IMR-90 (cell line): ENCODE results near the gene RHBDF2. TPM values are rescaled to one million over a fixed set of nuclear protein-coding genes. Genes with fewer than 3 reads are reported as not detected.

Source experiments
- ATAC-seq: fragments of 200-7000 bp; cut with Tn5 transposase; 2 replicates; pipeline ENCODE4 v1.9.1; 2020; ENCODE audit warnings: low read depth, mild to moderate bottlenecking, moderate library complexity
- BruUV-seq: library from RNA; stranded (reverse); fragments of 400-500 nt; replicated peaks from 2 replicates; lab custom pipeline; 2021; lab: Mats Ljungman, UMichigan
- CTCF ChIA-PET: fragments of 300-600 bp; formaldehyde crosslinking; extraction: SDS; loops from one replicate; lab custom pipeline; 2021; ENCODE audit warnings: antibody characterized with exemption; lab: Yijun Ruan, JAX
- POLR2A ChIA-PET: fragments of 300-600 bp; sonication (Branson Sonifier 250); formaldehyde crosslinking; loops from one replicate; lab custom pipeline; 2022; ENCODE audit warnings: antibody characterized with exemption; ENCODE audit not compliant: unreplicated experiment; lab: Charles Lee
- DNase-seq: peaks from one replicate; pipeline ENCODE4 v3.0.0; 2013
- H2AFZ ChIP-seq: replicated peaks from 2 replicates; pipeline ENCODE3; 2013; ENCODE audit warnings: low read length, mild to moderate bottlenecking; ENCODE audit not compliant: poor library complexity
- H2AK5ac ChIP-seq: 2 replicates; pipeline ENCODE4 v1.6.1; 2013; ENCODE audit warnings: low read depth, low read length, inconsistent platforms
- H2AK9ac ChIP-seq: replicated peaks from 2 replicates; pipeline ENCODE3; 2013; ENCODE audit warnings: mild to moderate bottlenecking, low read depth, low read length, moderate library complexity; ENCODE audit not compliant: poor library complexity
- H2BK120ac ChIP-seq: 2 replicates; pipeline ENCODE4 v1.6.1; 2013; ENCODE audit warnings: low read depth, low read length, inconsistent platforms
- H2BK15ac ChIP-seq: 3 replicates; pipeline ENCODE4 v1.6.1; 2013; ENCODE audit warnings: low read depth, low read length, inconsistent platforms
- H2BK20ac ChIP-seq: 2 replicates; pipeline ENCODE4 v1.6.1; 2013; ENCODE audit warnings: low read depth, mild to moderate bottlenecking, inconsistent platforms, low read length, moderate library complexity
- H2BK5ac ChIP-seq: 2 replicates; pipeline ENCODE4 v1.6.1; 2013; ENCODE audit warnings: mild to moderate bottlenecking, low read depth, low read length, inconsistent platforms; ENCODE audit not compliant: poor library complexity, severe bottlenecking
- H3K14ac ChIP-seq: replicated peaks from 2 replicates; pipeline ENCODE4 v1.6.1; 2013; ENCODE audit warnings: low read depth, low read length, inconsistent platforms
- H3K18ac ChIP-seq: 2 replicates; pipeline ENCODE4 v1.6.1; 2013; ENCODE audit warnings: low read depth, low read length, control low read depth
- H3K23ac ChIP-seq: 2 replicates; pipeline ENCODE4 v1.6.1; 2013; ENCODE audit warnings: low read depth, low read length, inconsistent platforms
- H3K27ac ChIP-seq: 2 replicates; pipeline ENCODE4 v1.5.1; 2013; ENCODE audit warnings: mild to moderate bottlenecking, control low read depth, low read length; ENCODE audit not compliant: insufficient read depth
- H3K27me3 ChIP-seq: 2 replicates; pipeline ENCODE4 v1.6.1; 2013; ENCODE audit warnings: low read length; ENCODE audit not compliant: control insufficient read depth, insufficient read depth
- H3K36me3 ChIP-seq: 2 replicates; pipeline ENCODE4 v1.6.1; 2013; ENCODE audit warnings: low read length, mixed read lengths; ENCODE audit not compliant: control insufficient read depth, insufficient read depth
- H3K4ac ChIP-seq: 2 replicates; pipeline ENCODE4 v1.6.1; 2013; ENCODE audit warnings: low read depth, low read length, inconsistent platforms
- H3K4me1 ChIP-seq: 2 replicates; pipeline ENCODE4 v1.6.1; 2013; ENCODE audit warnings: low read length, mixed read lengths; ENCODE audit not compliant: control insufficient read depth, insufficient read depth
- H3K4me2 ChIP-seq: 2 replicates; pipeline ENCODE4 v1.6.1; 2013; ENCODE audit warnings: low read depth, mild to moderate bottlenecking, control low read depth, low read length, moderate library complexity
- H3K4me3 ChIP-seq: 2 replicates; pipeline ENCODE4 v1.5.1; 2013; ENCODE audit warnings: low read depth, mild to moderate bottlenecking, control low read depth, low read length, moderate library complexity; ENCODE audit not compliant: insufficient read depth
- H3K56ac ChIP-seq: 2 replicates; pipeline ENCODE4 v1.6.1; 2013; ENCODE audit warnings: low read length, inconsistent platforms; ENCODE audit not compliant: insufficient read depth; ENCODE audit errors: extremely low read depth
- H3K79me1 ChIP-seq, 2 experiments: 2 replicates each; pipeline ENCODE4 v1.6.1; 2013; ENCODE audit warnings: low read length in 2 of 2, inconsistent platforms in 1 of 2, low read depth in 1 of 2
- H3K9ac ChIP-seq: 2 replicates; pipeline ENCODE4 v1.6.1; 2013; ENCODE audit warnings: low read depth, low read length, control low read depth
- H3K9me1 ChIP-seq: 2 replicates; pipeline ENCODE4 v1.6.1; 2013; ENCODE audit warnings: low read length, inconsistent platforms; ENCODE audit not compliant: insufficient read depth
- H3K9me3 ChIP-seq: 2 replicates; pipeline ENCODE4 v1.6.1; 2013; ENCODE audit warnings: low read length; ENCODE audit not compliant: control insufficient read depth, insufficient read depth
- H4K20me1 ChIP-seq: 2 replicates; pipeline ENCODE4 v1.6.1; 2013; ENCODE audit warnings: low read length, inconsistent platforms; ENCODE audit not compliant: insufficient read depth
- H4K5ac ChIP-seq: 2 replicates; pipeline ENCODE4 v1.6.1; 2013; ENCODE audit warnings: mild to moderate bottlenecking, low read depth, low read length, control low read depth
- H4K8ac ChIP-seq, 2 experiments: 2 replicates each; pipeline ENCODE4 v1.6.1; 2013; ENCODE audit warnings: low read depth in 2 of 2, low read length in 2 of 2, control low read depth in 1 of 2, inconsistent platforms in 1 of 2
- H4K91ac ChIP-seq: 2 replicates; pipeline ENCODE4 v1.6.1; 2013; ENCODE audit warnings: low read depth, low read length, inconsistent platforms; ENCODE audit not compliant: insufficient read depth
- BHLHE40 ChIP-seq: fragments of 150-350 bp; IDR thresholded peaks from 2 replicates; pipeline ENCODE4 v1.6.1; 2016; ENCODE audit warnings: mild to moderate bottlenecking, low read depth, low read length
- CEBPB ChIP-seq: IDR thresholded peaks from 2 replicates; pipeline ENCODE4 v1.6.1; 2012; ENCODE audit warnings: low read depth, low read length, improper control_type of control experiment
- CHD1 ChIP-seq: IDR thresholded peaks from 2 replicates; pipeline ENCODE4 v1.6.1; 2012; ENCODE audit warnings: low read depth, low read length, improper control_type of control experiment
- FOS ChIP-seq: fragments of 150-350 bp; IDR thresholded peaks from 2 replicates; pipeline ENCODE4 v1.6.1; 2016; ENCODE audit warnings: low read depth, low read length
- MAFK ChIP-seq: IDR thresholded peaks from 2 replicates; pipeline ENCODE4 v1.6.1; 2012; ENCODE audit warnings: low read depth, low read length, improper control_type of control experiment
- MAZ ChIP-seq: IDR thresholded peaks from 2 replicates; pipeline ENCODE4 v1.6.1; 2012; ENCODE audit warnings: low read depth, mild to moderate bottlenecking, low read length, improper control_type of control experiment, moderate library complexity, borderline replicate concordance
- MXI1 ChIP-seq: IDR thresholded peaks from 2 replicates; pipeline ENCODE4 v1.6.1; 2012; ENCODE audit warnings: low read depth, mild to moderate bottlenecking, low read length, moderate library complexity, borderline replicate concordance
- NFE2L2 ChIP-seq: fragments of 150-350 bp; IDR thresholded peaks from 2 replicates; pipeline ENCODE4 v1.6.1; 2016; ENCODE audit warnings: low read depth, mild to moderate bottlenecking, low read length
- POLR2A ChIP-seq: IDR thresholded peaks from 2 replicates; pipeline ENCODE4 v1.6.1; 2012; ENCODE audit warnings: mild to moderate bottlenecking, low read depth, low read length
- RAD21 ChIP-seq: IDR thresholded peaks from 2 replicates; pipeline ENCODE4 v1.6.1; 2012; ENCODE audit warnings: low read length, improper control_type of control experiment
- RCOR1 ChIP-seq: IDR thresholded peaks from 2 replicates; pipeline ENCODE4 v1.6.1; 2012; ENCODE audit warnings: mild to moderate bottlenecking, low read length, improper control_type of control experiment; ENCODE audit not compliant: insufficient replicate concordance
- RFX5 ChIP-seq: IDR thresholded peaks from 2 replicates; pipeline ENCODE4 v1.8.0; 2012; ENCODE audit warnings: low read depth, mild to moderate bottlenecking, low read length, moderate library complexity
- SMC3 ChIP-seq: fragments of 150-350 bp; IDR thresholded peaks from 2 replicates; pipeline ENCODE4 v1.6.1; 2016; ENCODE audit warnings: low read depth, mild to moderate bottlenecking, antibody characterized with exemption, low read length, moderate library complexity
- WGBS, 2 experiments: methylation state at CpG; one replicate each; pipeline versions ENCODE4 v1.1.5 to v1.1.7; 2013; ENCODE audit warnings: missing lambda C conversion rate in 2 of 2; ENCODE audit not compliant: insufficient read length in 1 of 2; ENCODE audit errors: extremely low coverage in 2 of 2; 5-methylcytosine and 5-hydroxymethylcytosine counted together
- dilution Hi-C: fragments of 300-500 bp; cut with HindIII; formaldehyde crosslinking; loops from one replicate; pipeline ENCODE4 v1.14.3; 2018; ENCODE audit warnings: low sequenced_read_pairs; ENCODE audit not compliant: unreplicated experiment
- in situ Hi-C: fragments of 300-500 bp; cut with MboI; formaldehyde crosslinking; loops from 3 replicates; pipeline ENCODE4 v1.14.3; 2019; ENCODE audit warnings: low sequenced_read_pairs, inconsistent platforms, mixed read lengths
- intact Hi-C: fragments of 100-400 bp; cut with micrococcal nuclease; formaldehyde crosslinking; loops from 2 replicates; pipeline ENCODE4 v1.10.0; 2022
- polyA plus RNA-seq, 3 experiments: library from polyadenylated mRNA; depleted of rRNA; stranded (reverse); fragments of >200 nt; gene quantifications; 2 replicates each; pipeline ENCODE4 v1.2.3, GENCODE V29; 2012; ENCODE audit warnings: low replicate concordance in 1 of 3
- total RNA-seq: library from RNA; depleted of rRNA; stranded (reverse); fragments of >200 nt; gene quantifications from 2 replicates; pipeline ENCODE4 v1.2.3, GENCODE V29; 2012
- TF ChIP-seq, protein P1 (sequence below): fragments of 150-350 bp; IDR thresholded peaks from 2 replicates; pipeline ENCODE4 v1.6.1; 2016; ENCODE audit warnings: low read depth, mild to moderate bottlenecking, low read length, moderate library complexity, borderline replicate concordance
- TF ChIP-seq, protein P2 (sequence below): conservative IDR thresholded peaks from 2 replicates; pipeline ENCODE4 v1.5.1; 2012; ENCODE audit warnings: mild to moderate bottlenecking, low read depth, low read length, improper control_type of control experiment

RHBDF2 gene
- total and polyA plus RNA-seq, 2 of the 4 experiments (the other 2 are of a cell fraction) = 1.3 to 8.3 TPM

DNA sequence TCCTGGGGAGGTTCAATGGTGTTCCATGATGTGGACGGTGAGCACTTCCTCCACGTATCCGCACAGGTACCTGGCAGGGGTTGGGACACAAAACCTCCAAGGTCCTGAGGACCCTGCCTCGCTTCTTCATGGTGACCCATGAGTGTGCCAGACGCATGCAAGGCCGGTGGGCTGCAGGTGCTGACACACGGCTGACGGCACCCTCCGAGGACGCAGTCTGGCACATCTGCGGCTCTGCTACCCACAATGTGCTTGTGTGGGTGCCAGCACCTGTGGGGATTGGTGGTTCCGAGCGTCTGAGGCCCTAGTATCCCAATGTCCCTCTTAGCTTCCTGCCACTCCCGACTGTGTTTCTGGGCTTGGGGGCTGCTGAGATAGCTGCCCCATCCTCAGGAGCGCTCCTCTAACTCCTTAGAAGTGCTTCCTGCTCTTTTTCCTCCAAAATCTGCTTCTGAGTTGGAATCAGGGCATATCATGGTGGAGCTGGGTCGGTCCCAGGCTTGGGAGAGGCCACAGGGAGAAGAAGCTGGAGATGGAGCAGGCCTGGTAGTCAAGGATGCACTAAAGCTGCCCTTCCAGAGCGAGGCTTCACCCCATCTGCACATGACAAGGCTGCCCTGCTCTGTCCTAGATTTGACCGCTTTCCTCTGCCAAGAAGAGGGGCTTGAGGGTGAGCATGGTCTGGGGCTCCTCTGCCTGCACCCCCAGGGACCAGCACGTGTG is 34.7 kb upstream of the RHBDF2 start:
- H4K91ac ChIP-seq = no peak overlapping the region
- no peak overlapping the region for H2BK5ac ChIP-seq
- H2AFZ ChIP-seq = no peak overlapping the region
- peak overlapping the region; percentile 25 for H3K4ac ChIP-seq
- peaks cover 0 to 11% of the 10 kb centered on the region in 2 experiments; a peak in 1 of 4 replicates for H3K79me1 ChIP-seq
- H3K27me3 ChIP-seq = peaks cover 2% of the 10 kb centered on the region; the same call in 1 of the 2 replicates
- intact Hi-C loops (loop anchor here (10.0 kb wide), 1 partner anchor 529 kb away; no protein-coding TSS in a partner anchor), in situ Hi-C loops (no loop called here), dilution Hi-C loops (no loop called here)
- WGBS, 2 experiments = 93% methylated on average over 5 of the region's 19 CpGs; no CpG with 5 or more reads in 1 of the 2 experiments
- H2BK20ac ChIP-seq = no peak overlapping the region
- no peak overlapping the region for H3K56ac ChIP-seq
- ChIA-PET CTCF (interaction anchor here (1.1 kb wide), 1 partner anchor 9 kb away, joined by 3 read pairs; no protein-coding TSS in a partner anchor), POLR2A (interaction anchor here (0.6 kb wide), 1 partner anchor 153 kb away, joined by 3 read pairs; no protein-coding TSS in a partner anchor)
- no peak overlapping the region for H2AK9ac ChIP-seq
- peak overlapping the region; percentile 41; the same call in 1 of the 3 replicates for H2BK15ac ChIP-seq
- H3K4me1 ChIP-seq = peaks cover 11% of the 10 kb centered on the region
- no peak overlapping the region for H3K27ac ChIP-seq
- DNase-seq (no peak), ATAC-seq (no peak)
- no peak overlapping the region for H4K8ac ChIP-seq
- peaks cover 9% of the 10 kb centered on the region for H3K9me1 ChIP-seq
- BruUV-seq = no TSS peak
- H3K14ac ChIP-seq = no peak overlapping the region
- H2AK5ac ChIP-seq = peak overlapping the region; percentile 55
- peak overlapping the region; percentile 84 for H3K23ac ChIP-seq
- no peak overlapping the region for H2BK120ac ChIP-seq
- no peaks in the 10 kb centered on the region for H3K9me3 ChIP-seq
- no peak overlapping the region for H3K4me3 ChIP-seq
- peak overlapping the region; percentile 45; the same call in 1 of the 2 replicates for H3K4me2 ChIP-seq
- H3K18ac ChIP-seq = no peak overlapping the region
- H4K5ac ChIP-seq = 0 out of 2 replicates have a peak overlapping the region, but pooled peaks have one; percentile 15
- H3K36me3 ChIP-seq = peaks cover 4% of the 10 kb centered on the region; the same call in 1 of the 2 replicates
- no peak overlapping the region for H3K9ac ChIP-seq
- no peaks in the 10 kb centered on the region for H4K20me1 ChIP-seq
- no peak for TF ChIP-seq MAFK
- TF ChIP-seq RCOR1 = no peak
- TF ChIP-seq CEBPB = no peak
- TF ChIP-seq SMC3 = no peak
- TF ChIP-seq RFX5 = no peak
- no peak for TF ChIP-seq MXI1
- TF ChIP-seq, protein P1, sequence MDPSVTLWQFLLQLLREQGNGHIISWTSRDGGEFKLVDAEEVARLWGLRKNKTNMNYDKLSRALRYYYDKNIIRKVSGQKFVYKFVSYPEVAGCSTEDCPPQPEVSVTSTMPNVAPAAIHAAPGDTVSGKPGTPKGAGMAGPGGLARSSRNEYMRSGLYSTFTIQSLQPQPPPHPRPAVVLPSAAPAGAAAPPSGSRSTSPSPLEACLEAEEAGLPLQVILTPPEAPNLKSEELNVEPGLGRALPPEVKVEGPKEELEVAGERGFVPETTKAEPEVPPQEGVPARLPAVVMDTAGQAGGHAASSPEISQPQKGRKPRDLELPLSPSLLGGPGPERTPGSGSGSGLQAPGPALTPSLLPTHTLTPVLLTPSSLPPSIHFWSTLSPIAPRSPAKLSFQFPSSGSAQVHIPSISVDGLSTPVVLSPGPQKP = no peak
- TF ChIP-seq NFE2L2 = no peak
- TF ChIP-seq FOS = no peak
- TF ChIP-seq RAD21 = no peak
- no peak for TF ChIP-seq CHD1
- TF ChIP-seq, protein P2, sequence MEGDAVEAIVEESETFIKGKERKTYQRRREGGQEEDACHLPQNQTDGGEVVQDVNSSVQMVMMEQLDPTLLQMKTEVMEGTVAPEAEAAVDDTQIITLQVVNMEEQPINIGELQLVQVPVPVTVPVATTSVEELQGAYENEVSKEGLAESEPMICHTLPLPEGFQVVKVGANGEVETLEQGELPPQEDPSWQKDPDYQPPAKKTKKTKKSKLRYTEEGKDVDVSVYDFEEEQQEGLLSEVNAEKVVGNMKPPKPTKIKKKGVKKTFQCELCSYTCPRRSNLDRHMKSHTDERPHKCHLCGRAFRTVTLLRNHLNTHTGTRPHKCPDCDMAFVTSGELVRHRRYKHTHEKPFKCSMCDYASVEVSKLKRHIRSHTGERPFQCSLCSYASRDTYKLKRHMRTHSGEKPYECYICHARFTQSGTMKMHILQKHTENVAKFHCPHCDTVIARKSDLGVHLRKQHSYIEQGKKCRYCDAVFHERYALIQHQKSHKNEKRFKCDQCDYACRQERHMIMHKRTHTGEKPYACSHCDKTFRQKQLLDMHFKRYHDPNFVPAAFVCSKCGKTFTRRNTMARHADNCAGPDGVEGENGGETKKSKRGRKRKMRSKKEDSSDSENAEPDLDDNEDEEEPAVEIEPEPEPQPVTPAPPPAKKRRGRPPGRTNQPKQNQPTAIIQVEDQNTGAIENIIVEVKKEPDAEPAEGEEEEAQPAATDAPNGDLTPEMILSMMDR = no peak
- TF ChIP-seq MAZ = no peak
- no peak for TF ChIP-seq POLR2A
- no peak for TF ChIP-seq BHLHE40
